Breast epithelium (tissue), 4 donors: ENCODE data around the gene DOCK6. TPM values are rescaled to one million over a fixed set of nuclear protein-coding genes. Genes with fewer than 3 reads are reported as not detected.

Experiments
- DNase-seq, 2 donors: peaks; one replicate each; pipeline ENCODE4 v3.0.0-alpha.2; 2019; ENCODE audit warnings: low spot score in 2 of 2
- H3K27ac ChIP-seq, 2 donors: fragments of 200-600 bp; sonication (generic) in 1 of 2; one replicate each; pipeline ENCODE4 v1.5.1; 2016 to 2019; ENCODE audit warnings: mild to moderate bottlenecking in 1 of 2
- H3K27me3 ChIP-seq, 2 donors: fragments of 200-600 bp; sonication (generic) in 1 of 2; one replicate each; pipeline versions ENCODE4 v1.5.1 to v1.6.0; 2017 to 2019; ENCODE audit warnings: control low read depth in 1 of 2, mild to moderate bottlenecking in 1 of 2
- H3K36me3 ChIP-seq: fragments of 200-600 bp; one replicate; pipeline ENCODE4 v1.5.1; 2019
- H3K4me1 ChIP-seq, 2 donors: fragments of 200-600 bp; sonication (generic); one replicate each; pipeline ENCODE4 v1.5.1; 2016 to 2019; ENCODE audit warnings: control low read depth in 1 of 2
- H3K4me3 ChIP-seq, 3 donors: fragments of 200-600 bp; sonication (generic); 1 replicate in 2 of 3; 2 replicates in 1 of 3; pipeline ENCODE4 v1.5.1; 2016 to 2019; ENCODE audit warnings: mild to moderate bottlenecking in 3 of 3, moderate library complexity in 2 of 3
- H3K9me3 ChIP-seq, 2 donors: fragments of 200-600 bp; sonication (generic) in 1 of 2; one replicate each; pipeline ENCODE4 v1.5.1; 2016 to 2019; ENCODE audit warnings: control low read depth in 1 of 2
- POLR2A ChIP-seq: fragments of 450-650 bp; IDR thresholded peaks from one replicate; pipeline ENCODE4 v1.6.1; 2016; ENCODE audit warnings: antibody characterized with exemption, mild to moderate bottlenecking, moderate library complexity
- POLR2AphosphoS5 ChIP-seq, 3 donors: sonication (generic); formaldehyde crosslinking; IDR thresholded peaks; one replicate each; pipeline ENCODE4 v1.6.1; 2017; ENCODE audit warnings: antibody characterized with exemption in 3 of 3
- intact Hi-C: fragments of 100-400 bp; cut with DNase I; formaldehyde crosslinking; loops from one replicate; pipeline ENCODE4 v1.15.1; 2023; ENCODE audit warnings: low total_unique reads
- total RNA-seq, 3 donors: library from RNA; depleted of rRNA; stranded (reverse); fragments of >200 nt; gene quantifications; one replicate each; pipeline ENCODE4 v1.1.0, GENCODE V29; 2016
- TF ChIP-seq, protein P1 (sequence below), 3 donors: fragments of 450-650 bp; IDR thresholded peaks; one replicate each; pipeline ENCODE4 v1.5.1; 2016 to 2017; ENCODE audit warnings: antibody characterized with exemption in 3 of 3, mild to moderate bottlenecking in 3 of 3, moderate library complexity in 3 of 3

The DOCK6 gene
- total RNA-seq, 3 donors from 2014 or later: 20.9 to 59.3 (median 49.6) TPM

DNA sequence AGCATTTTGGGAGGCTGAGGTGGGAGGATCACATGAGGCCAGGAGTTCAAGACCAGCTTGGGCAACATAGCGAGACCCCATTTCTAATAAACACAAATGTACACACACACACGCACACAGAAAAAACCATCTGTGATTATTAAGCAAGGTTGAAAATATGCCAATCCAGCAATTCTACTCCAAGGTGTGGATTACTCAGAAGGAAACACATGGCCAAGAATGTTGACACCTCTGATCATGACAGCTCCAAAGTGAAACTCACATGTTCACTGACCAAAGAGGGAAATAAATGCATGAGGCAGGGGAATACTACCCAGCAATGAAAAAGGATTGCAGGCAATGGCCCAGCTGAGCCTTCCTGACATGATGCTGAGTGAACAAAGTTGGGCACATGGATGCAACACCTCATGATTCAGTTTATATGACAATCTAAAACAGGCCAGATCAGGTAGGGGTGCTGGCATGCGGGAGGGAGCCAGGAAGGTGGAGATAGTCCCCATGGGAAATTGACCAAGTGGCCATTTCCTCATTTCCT, 4.4 kb downstream of the DOCK6 start:
- DNase-seq: no peak
- no peaks in the 10 kb centered on the region for H3K9me3 ChIP-seq
- TF ChIP-seq, protein P1, sequence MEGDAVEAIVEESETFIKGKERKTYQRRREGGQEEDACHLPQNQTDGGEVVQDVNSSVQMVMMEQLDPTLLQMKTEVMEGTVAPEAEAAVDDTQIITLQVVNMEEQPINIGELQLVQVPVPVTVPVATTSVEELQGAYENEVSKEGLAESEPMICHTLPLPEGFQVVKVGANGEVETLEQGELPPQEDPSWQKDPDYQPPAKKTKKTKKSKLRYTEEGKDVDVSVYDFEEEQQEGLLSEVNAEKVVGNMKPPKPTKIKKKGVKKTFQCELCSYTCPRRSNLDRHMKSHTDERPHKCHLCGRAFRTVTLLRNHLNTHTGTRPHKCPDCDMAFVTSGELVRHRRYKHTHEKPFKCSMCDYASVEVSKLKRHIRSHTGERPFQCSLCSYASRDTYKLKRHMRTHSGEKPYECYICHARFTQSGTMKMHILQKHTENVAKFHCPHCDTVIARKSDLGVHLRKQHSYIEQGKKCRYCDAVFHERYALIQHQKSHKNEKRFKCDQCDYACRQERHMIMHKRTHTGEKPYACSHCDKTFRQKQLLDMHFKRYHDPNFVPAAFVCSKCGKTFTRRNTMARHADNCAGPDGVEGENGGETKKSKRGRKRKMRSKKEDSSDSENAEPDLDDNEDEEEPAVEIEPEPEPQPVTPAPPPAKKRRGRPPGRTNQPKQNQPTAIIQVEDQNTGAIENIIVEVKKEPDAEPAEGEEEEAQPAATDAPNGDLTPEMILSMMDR (IDR thresholded peaks at IDR 0.05): no peak
- TF ChIP-seq POLR2A: no peak
- TF ChIP-seq POLR2AphosphoS5 (IDR thresholded peaks at IDR 0.05): no peak
- no peaks in the 10 kb centered on the region for H3K27me3 ChIP-seq
- no peak overlapping the region for H3K27ac ChIP-seq
- H3K4me1 ChIP-seq: peaks cover 0 to 4% of the 10 kb centered on the region in 2 donors
- no peak overlapping the region for H3K4me3 ChIP-seq
- intact Hi-C loops: no loop called here
- H3K36me3 ChIP-seq: no peaks in the 10 kb centered on the region

DNA sequence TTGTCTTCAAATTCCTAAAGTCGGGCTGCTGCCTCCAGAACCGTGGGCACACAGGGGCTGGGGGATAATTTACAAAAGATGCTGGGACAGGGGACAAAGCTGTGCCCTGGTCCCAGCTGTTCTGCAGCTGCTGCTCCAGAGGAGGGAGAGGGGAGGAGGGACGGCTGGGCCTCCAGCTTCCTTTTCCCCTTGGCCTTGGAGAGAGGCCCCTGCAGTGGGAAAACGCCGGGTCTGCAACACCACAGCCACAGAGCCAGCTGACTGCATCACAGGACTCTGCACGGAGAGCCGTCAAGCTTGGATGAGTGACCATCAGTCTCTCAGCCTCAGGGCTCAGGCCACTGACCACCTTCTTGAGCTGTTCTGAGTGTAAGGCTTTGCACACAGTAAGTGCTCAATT, 6.1 kb downstream of the DOCK6 start:
- intact Hi-C loops: no loop called here
- Histone ChIP-seq H3K36me3 (no peaks in the 10 kb centered on the region), H3K4me3 (no peak overlapping the region), H3K27me3 (no peaks in the 10 kb centered on the region), H3K27ac (peak overlapping the region in 1 of 2 donors; percentile 68), H3K9me3 (no peaks in the 10 kb centered on the region), H3K4me1 (no peaks in the 10 kb centered on the region)
- no peak for DNase-seq
- TF ChIP-seq, protein P1 (IDR thresholded peaks at IDR 0.05): no peak
- TF ChIP-seq POLR2AphosphoS5 (IDR thresholded peaks at IDR 0.05) (no peak), POLR2A (no peak)

DNA sequence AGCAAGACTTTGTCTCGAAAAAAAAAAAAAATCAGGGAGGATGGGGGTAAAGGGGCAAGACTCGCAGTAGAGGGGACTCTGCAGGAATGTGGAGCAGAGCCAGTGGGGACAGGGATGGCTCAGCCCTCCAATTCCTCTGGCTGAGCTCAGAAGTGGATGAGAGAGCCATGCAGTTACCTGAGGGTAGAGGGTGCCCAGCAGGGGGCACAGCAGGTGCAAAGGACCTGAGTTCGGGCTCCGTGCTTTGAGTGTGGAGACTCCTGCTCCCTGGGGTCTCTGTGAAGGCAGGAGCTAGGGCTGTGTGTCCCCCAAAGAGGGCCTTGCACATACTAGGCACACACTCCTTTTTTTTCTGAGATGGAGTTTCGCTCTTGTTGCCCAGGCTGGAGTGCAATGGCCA, 7.7 kb downstream of the DOCK6 start:
- no peak for DNase-seq
- intact Hi-C loops: no loop called here
- TF ChIP-seq, protein P1 (IDR thresholded peaks at IDR 0.05): no peak
- TF ChIP-seq POLR2A (no peak), POLR2AphosphoS5 (IDR thresholded peaks at IDR 0.05) (no peak)
- Histone ChIP-seq H3K36me3 (no peaks in the 10 kb centered on the region), H3K27me3 (no peaks in the 10 kb centered on the region), H3K9me3 (no peaks in the 10 kb centered on the region), H3K4me1 (no peaks in the 10 kb centered on the region), H3K4me3 (no peak overlapping the region), H3K27ac (no peak overlapping the region)

DNA sequence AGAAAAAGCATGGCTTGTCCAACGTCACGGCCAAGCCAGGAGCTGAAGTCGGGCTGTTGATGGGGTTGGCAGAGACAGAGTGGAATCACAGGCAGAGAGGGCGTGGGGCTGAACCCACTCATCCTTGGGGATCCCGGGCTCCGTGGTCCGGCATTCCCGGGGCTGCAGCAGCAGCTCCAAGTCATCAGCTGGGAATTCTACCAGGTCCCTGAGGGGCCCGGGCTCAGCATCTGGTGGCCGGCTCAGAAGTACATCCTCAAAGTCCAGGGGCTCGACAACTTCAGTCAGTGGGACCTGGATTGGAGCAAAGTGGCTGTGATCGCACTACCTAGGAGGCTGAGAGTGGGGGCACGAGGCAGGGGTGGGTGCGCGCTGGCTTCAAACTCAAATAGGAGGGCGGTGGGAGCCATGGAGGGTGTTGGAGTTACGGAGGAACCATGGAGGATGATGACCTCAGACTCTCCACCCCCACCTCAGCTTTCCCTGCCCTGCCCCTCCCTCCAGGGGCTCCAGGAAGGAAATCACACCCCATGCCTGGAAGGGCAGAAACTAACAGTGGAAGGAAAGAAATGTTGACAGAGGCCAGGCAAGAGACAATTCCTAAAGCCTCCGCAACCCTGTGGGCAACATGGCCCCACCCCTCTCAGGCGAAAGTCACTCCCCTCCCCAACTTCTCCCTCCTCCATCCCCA, 9.5 kb downstream of the DOCK6 start:
- Histone ChIP-seq H3K9me3 (no peaks in the 10 kb centered on the region), H3K4me1 (no peaks in the 10 kb centered on the region), H3K4me3 (no peak overlapping the region), H3K36me3 (no peaks in the 10 kb centered on the region), H3K27me3 (no peaks in the 10 kb centered on the region), H3K27ac (peak overlapping the region; percentile 17 to 60)
- no peak for DNase-seq
- TF ChIP-seq, protein P1 (IDR thresholded peaks at IDR 0.05): no peak
- TF ChIP-seq POLR2A (no peak), POLR2AphosphoS5 (IDR thresholded peaks at IDR 0.05) (no peak)
- intact Hi-C loops: no loop called here

DNA sequence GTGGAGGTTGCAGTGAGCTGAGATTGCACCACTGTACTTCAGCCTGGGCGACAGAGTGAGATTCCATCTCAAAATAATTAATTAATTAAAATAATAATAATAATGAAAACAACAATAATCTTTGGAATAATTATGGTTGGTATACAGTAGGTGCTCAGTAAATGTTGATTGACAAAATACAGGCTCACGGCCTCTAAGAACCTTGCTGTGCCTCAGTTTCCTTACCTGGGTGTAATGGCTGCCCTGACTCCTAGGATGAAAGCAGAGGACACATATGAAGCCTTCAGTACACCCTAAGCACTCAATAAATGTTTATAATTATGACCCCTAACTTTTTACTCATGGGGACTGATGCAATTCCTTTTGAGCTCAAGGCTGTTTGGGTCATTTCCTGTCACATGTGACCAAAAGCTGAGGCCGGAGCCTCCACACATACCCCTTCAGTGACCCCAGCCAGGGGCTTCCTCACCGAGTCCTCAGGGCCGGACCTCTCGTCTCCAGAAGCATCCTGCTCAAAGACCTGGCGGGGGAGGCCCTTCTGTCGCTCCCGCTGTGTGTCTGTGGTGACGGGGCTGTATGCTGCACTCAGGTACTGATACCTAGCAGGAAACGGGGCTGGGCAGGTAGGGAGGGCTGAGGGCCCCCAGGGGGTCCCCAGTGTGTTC, 10.5 kb downstream of the DOCK6 start:
- no peaks in the 10 kb centered on the region for H3K36me3 ChIP-seq
- H3K27me3 ChIP-seq: no peaks in the 10 kb centered on the region

More for the DNA sequence above, 10.5 kb downstream of the DOCK6 start:
- intact Hi-C loops: loop anchor here (1.0 kb wide), 1 partner anchor 12 kb away; no protein-coding TSS in a partner anchor
- Histone ChIP-seq H3K27ac (no peak overlapping the region), H3K9me3 (no peaks in the 10 kb centered on the region), H3K4me3 (no peak overlapping the region), H3K4me1 (no peaks in the 10 kb centered on the region)
- TF ChIP-seq POLR2A (no peak), POLR2AphosphoS5 (IDR thresholded peaks at IDR 0.05) (no peak)
- TF ChIP-seq, protein P1 (IDR thresholded peaks at IDR 0.05): no peak
- DNase-seq: no peak
